ENCODE results near the gene SORCS3. TPM values are rescaled to one million over a fixed set of nuclear protein-coding genes. Genes with fewer than 3 reads are reported as not detected.

Gene SORCS3
- total RNA-seq, 1 experiment from 2014 or later: 0.04 TPM

- DNase-seq: no peak
- H3K79me2 ChIP-seq (ENCODE audit: insufficient read depth, low read length): no peaks in the 10 kb centered on the region
- no peaks in the 10 kb centered on the region for H3K4me1 ChIP-seq (ENCODE audit: insufficient read depth, low read length)
- peaks cover 6% of the 10 kb centered on the region in 2 experiments; a peak in 4 of 5 replicates for H3K9me3 Mint-ChIP-seq
- no peak overlapping the region for H2AK5ac ChIP-seq (ENCODE audit: insufficient read length, low read length)
- H3K18ac ChIP-seq (ENCODE audit: insufficient read length, low read depth, low read length): no peak overlapping the region
- no peak overlapping the region for H2BK5ac ChIP-seq (ENCODE audit: insufficient read length, low read length)
- H3T11ph ChIP-seq (ENCODE audit: low read length): no peak overlapping the region
- TF ChIP-seq CTCF (conservative IDR thresholded peaks at IDR 0.05): no peak
- H4K5ac ChIP-seq (ENCODE audit: insufficient read length, low read depth, low read length): no peak overlapping the region
- no peak overlapping the region for H4K91ac ChIP-seq (ENCODE audit: insufficient read length, low read depth, low read length)
- no peak overlapping the region for H3K56ac ChIP-seq (ENCODE audit: insufficient read length, low read depth, low read length)
- no peak overlapping the region for H3K14ac ChIP-seq (ENCODE audit: insufficient read depth, low read length)
- H4K8ac ChIP-seq (replicated peaks; ENCODE audit: insufficient read length, low read depth, low read length): no peak overlapping the region
- peaks cover 0 to 5% (median 0%) of the 10 kb centered on the region in 3 experiments; a peak in 1 of 7 replicates for H3K36me3 Mint-ChIP-seq (ENCODE audit: insufficient read depth in 1 of 3, low read depth in 3 of 3)
- no peak overlapping the region for H3K23ac ChIP-seq (ENCODE audit: insufficient read length, low read depth, low read length)
- no peaks in the 10 kb centered on the region for H3K9me3 ChIP-seq (ENCODE audit: control insufficient read depth, low read depth, low read length)
- H3K27me3 Mint-ChIP-seq (ENCODE audit: low read depth): peaks cover 5% of the 10 kb centered on the region; the same call in 1 of the 2 replicates
- H3K9ac ChIP-seq (ENCODE audit: extremely low read depth, insufficient read length, low read length): no peak overlapping the region
- H2BK20ac ChIP-seq (ENCODE audit: low read depth, low read length, poor library complexity, severe bottlenecking): no peak overlapping the region
- no peak overlapping the region for H3K27ac ChIP-seq (ENCODE audit: insufficient read length, low read depth, low read length)
- H3K4me1 Mint-ChIP-seq: peaks cover 0 to 4% of the 10 kb centered on the region in 2 experiments; a peak in 1 of 4 replicates
- H2AFZ ChIP-seq (ENCODE audit: low read length): no peak overlapping the region
- no peak overlapping the region for H3K4ac ChIP-seq (ENCODE audit: low read depth, low read length)
- H2BK120ac ChIP-seq (ENCODE audit: low read depth, low read length, poor library complexity, severe bottlenecking): no peak overlapping the region
- no peak overlapping the region for H2BK15ac ChIP-seq (ENCODE audit: low read depth, low read length)
- no peaks in the 10 kb centered on the region for H4K20me1 ChIP-seq (ENCODE audit: control insufficient read depth, insufficient read depth, insufficient read length)
- H3K27me3 ChIP-seq (ENCODE audit: insufficient read depth, low read length): no peaks in the 10 kb centered on the region
- H3K4me2 ChIP-seq (ENCODE audit: insufficient read depth, insufficient read length, low read length): no peak overlapping the region
- H3K27ac Mint-ChIP-seq: no peak overlapping the region
- H3K4me3 Mint-ChIP-seq: no peak overlapping the region
- H3K79me1 ChIP-seq (ENCODE audit: insufficient read depth, low read depth, low read length, poor library complexity, severe bottlenecking): no peaks in the 10 kb centered on the region
- no CpG with 5 or more reads among the region's 2 CpGs for WGBS (ENCODE audit: extremely low coverage, insufficient read length, low lambda C conversion rate)
- H2BK12ac ChIP-seq (ENCODE audit: insufficient read length, low read depth, low read length): no peak overlapping the region
- no peaks in the 10 kb centered on the region for H3K23me2 ChIP-seq (ENCODE audit: insufficient read length, low read depth, low read length, poor library complexity, severe bottlenecking)
These were observed 26.0 kb upstream of the SORCS3 start for GRCh38 chr10:104615136-104615535.

All from H9 (cell line).